GM18870 (cell line): Measurements from ENCODE around the gene AARS2.

Source experiments
- ATAC-seq: cut with Tn5 transposase; IDR thresholded peaks from one replicate; pipeline ENCODE4 v1.9.1; 2021; ENCODE audit warnings: moderate library complexity; ENCODE audit not compliant: unreplicated experiment

Gene AARS2

GRCh38 chr6:44250067-44250717 is 63.0 kb downstream of the AARS2 start:
- no peak for ATAC-seq
